ENCODE measurements around the gene HSD17B1. TPM values are rescaled to one million over a fixed set of nuclear protein-coding genes. Genes with fewer than 3 reads are reported as not detected.

The HSD17B1 gene
- total and polyA plus RNA-seq, 2 donors (not counting 1 experiment from before 2014, with no cell fraction given): 0.40 to 2.6 TPM

- Histone ChIP-seq H3K79me2 (ENCODE audit: control insufficient read depth, insufficient read depth, low read length) (no peaks in the 10 kb centered on the region), H3K4me3 (replicated peaks in 1 of 4; ENCODE audit: control extremely low read depth in 1 of 4, insufficient read depth in 1 of 4, low read depth in 3 of 4, low read length in 4 of 4) (no peak overlapping the region), H4K20me1 (ENCODE audit: control insufficient read depth, extremely low read depth, insufficient read depth, low read length) (no peaks in the 10 kb centered on the region), H3K4me1 (ENCODE audit: control insufficient read depth, extremely low read depth, insufficient read depth, low read length) (peaks cover 9% of the 10 kb centered on the region), H3K4me2 (ENCODE audit: extremely low read depth, insufficient read depth, low read length) (no peak overlapping the region), H2AFZ (ENCODE audit: low read length) (no peak overlapping the region), H3K27ac (ENCODE audit: insufficient read depth, low read length) (no peak overlapping the region), H3K36me3 (ENCODE audit: control insufficient read depth, insufficient read depth, low read length) (no peaks in the 10 kb centered on the region), H3K9me3 (ENCODE audit: control insufficient read depth, insufficient read depth, low read depth, low read length) (no peaks in the 10 kb centered on the region), H3K9ac (ENCODE audit: insufficient read depth, low read length) (no peak overlapping the region), H3K27me3 (ENCODE audit: control insufficient read depth, insufficient read depth, low read length) (no peaks in the 10 kb centered on the region)
- DNase-seq (ENCODE audit: low read depth in 2 of 2): no peak
- no peak for TF ChIP-seq CTCF (conservative IDR thresholded peaks at IDR 0.05 in 1 of 2, IDR thresholded peaks at IDR 0.05 in 1 of 2; ENCODE audit: low read depth in 1 of 2, low read length in 2 of 2)
- no peak for TF ChIP-seq EZH2 (IDR thresholded peaks at IDR 0.05; ENCODE audit: low read length, missing control alignments)
Observed at GRCh38 chr17:42529061-42529460, 23.7 kb upstream of the HSD17B1 start.

- H3K27me3 ChIP-seq (ENCODE audit: control insufficient read depth, insufficient read depth, low read length): no peaks in the 10 kb centered on the region
- no peak overlapping the region for H2AFZ ChIP-seq (ENCODE audit: low read length)
- TF ChIP-seq CTCF (conservative IDR thresholded peaks at IDR 0.05 in 1 of 2, IDR thresholded peaks at IDR 0.05 in 1 of 2; ENCODE audit: low read depth in 1 of 2, low read length in 2 of 2): no peak
- TF ChIP-seq EZH2 (IDR thresholded peaks at IDR 0.05; ENCODE audit: low read length, missing control alignments): no peak
- DNase-seq (ENCODE audit: low read depth in 2 of 2): no peak
- H4K20me1 ChIP-seq (ENCODE audit: control insufficient read depth, extremely low read depth, insufficient read depth, low read length): no peaks in the 10 kb centered on the region
- H3K4me3 ChIP-seq (replicated peaks in 1 of 4; ENCODE audit: control extremely low read depth in 1 of 4, insufficient read depth in 1 of 4, low read depth in 3 of 4, low read length in 4 of 4): no peak overlapping the region
- no peak overlapping the region for H3K27ac ChIP-seq (ENCODE audit: insufficient read depth, low read length)
- no peak overlapping the region for H3K9ac ChIP-seq (ENCODE audit: insufficient read depth, low read length)
- H3K4me1 ChIP-seq (ENCODE audit: control insufficient read depth, extremely low read depth, insufficient read depth, low read length): peaks cover 9% of the 10 kb centered on the region
- no peaks in the 10 kb centered on the region for H3K9me3 ChIP-seq (ENCODE audit: control insufficient read depth, insufficient read depth, low read depth, low read length)
- H3K79me2 ChIP-seq (ENCODE audit: control insufficient read depth, insufficient read depth, low read length): no peaks in the 10 kb centered on the region
- H3K36me3 ChIP-seq (ENCODE audit: control insufficient read depth, insufficient read depth, low read length): no peaks in the 10 kb centered on the region
- no peak overlapping the region for H3K4me2 ChIP-seq (ENCODE audit: extremely low read depth, insufficient read depth, low read length)
Observed at GRCh38 chr17:42530952-42531454, 21.7 kb upstream of the HSD17B1 start.

GRCh38 chr17:42531455-42532354, 21.0 kb upstream of the HSD17B1 start:
- H3K36me3 ChIP-seq (ENCODE audit: control insufficient read depth, insufficient read depth, low read length): no peaks in the 10 kb centered on the region
- peaks cover 2% of the 10 kb centered on the region for H3K79me2 ChIP-seq (ENCODE audit: control insufficient read depth, insufficient read depth, low read length)
- peaks cover 9% of the 10 kb centered on the region for H3K4me1 ChIP-seq (ENCODE audit: control insufficient read depth, extremely low read depth, insufficient read depth, low read length)
- H3K4me3 ChIP-seq (replicated peaks in 1 of 4; ENCODE audit: control extremely low read depth in 1 of 4, insufficient read depth in 1 of 4, low read depth in 3 of 4, low read length in 4 of 4): peak overlapping the region; percentile 22 to 49 (median 37)
- peak; percentile 45 to 48 for DNase-seq (ENCODE audit: low read depth in 2 of 2)
- H3K27me3 ChIP-seq (ENCODE audit: control insufficient read depth, insufficient read depth, low read length): no peaks in the 10 kb centered on the region
- peak overlapping the region; percentile 51 for H3K4me2 ChIP-seq (ENCODE audit: extremely low read depth, insufficient read depth, low read length)
- TF ChIP-seq EZH2 (IDR thresholded peaks at IDR 0.05; ENCODE audit: low read length, missing control alignments) (no peak), CTCF (conservative IDR thresholded peaks at IDR 0.05 in 1 of 2, IDR thresholded peaks at IDR 0.05 in 1 of 2; ENCODE audit: low read depth in 1 of 2, low read length in 2 of 2) (peak; percentile 31 to 33)
- peak overlapping the region; percentile 37 for H3K9ac ChIP-seq (ENCODE audit: insufficient read depth, low read length)
- H2AFZ ChIP-seq (ENCODE audit: low read length): peak overlapping the region; percentile 65
- H3K27ac ChIP-seq (ENCODE audit: insufficient read depth, low read length): no peak overlapping the region
- H4K20me1 ChIP-seq (ENCODE audit: control insufficient read depth, extremely low read depth, insufficient read depth, low read length): no peaks in the 10 kb centered on the region
- no peaks in the 10 kb centered on the region for H3K9me3 ChIP-seq (ENCODE audit: control insufficient read depth, insufficient read depth, low read depth, low read length)

Measured in fibroblast of lung (primary cell).